HL-60/S4 treated with retinoic acid at 250 ng/mL for 4 days and 3 days (cell line): Measurements from ENCODE around the gene ASCC3.
"Not testable (repeated sequence)": the region's sequence is repeated elsewhere in the genome, so short reads cannot be mapped to it uniquely, and the experiment has no call there.

Experiments
- in situ Hi-C: fragments of 300-500 bp; cut with MboI; formaldehyde crosslinking; loops from 2 replicates; pipeline ENCODE4 v1.7.0; 2022; ENCODE audit warnings: low sequenced_read_pairs

ASCC3 gene

GRCh38 chr6:100664274-100665040 lies 216.7 kb downstream of the ASCC3 start:
- in situ Hi-C loops = no loop called here

- in situ Hi-C loops = no loop called here
Measured at GRCh38 chr6:100663219-100663863, 217.8 kb downstream of the ASCC3 start.

- in situ Hi-C loops = no loop called here
Measured at GRCh38 chr6:100662264-100662663, 218.9 kb downstream of the ASCC3 start.

- in situ Hi-C loops = no loop called here
Measured at GRCh38 chr6:100658486-100658885, 222.6 kb downstream of the ASCC3 start.

GRCh38 chr6:100657678-100658330 lies 223.3 kb downstream of the ASCC3 start:
- in situ Hi-C loops = no loop called here

GRCh38 chr6:100641147-100641546 lies 240.0 kb downstream of the ASCC3 start:
- in situ Hi-C loops = not testable (repeated sequence)

- in situ Hi-C loops = no loop called here
Measured at GRCh38 chr6:100633096-100633777, 247.9 kb downstream of the ASCC3 start.

GRCh38 chr6:100630536-100630935 lies 250.6 kb downstream of the ASCC3 start:
- in situ Hi-C loops = no loop called here

- in situ Hi-C loops = no loop called here
Measured at GRCh38 chr6:100627911-100628758, 253.0 kb downstream of the ASCC3 start.

- in situ Hi-C loops = no loop called here
Measured at GRCh38 chr6:100626721-100627120, 254.4 kb downstream of the ASCC3 start.

GRCh38 chr6:100622907-100623692 lies 258.0 kb downstream of the ASCC3 start:
- in situ Hi-C loops = no loop called here

GRCh38 chr6:100620085-100620840 lies 260.9 kb downstream of the ASCC3 start:
- in situ Hi-C loops = no loop called here

- in situ Hi-C loops = no loop called here
Measured at GRCh38 chr6:100618351-100618671, 262.8 kb downstream of the ASCC3 start.

GRCh38 chr6:100617633-100618350 lies 263.3 kb downstream of the ASCC3 start:
- in situ Hi-C loops = no loop called here

GRCh38 chr6:100614933-100615332 lies 266.2 kb downstream of the ASCC3 start:
- in situ Hi-C loops = no loop called here

- in situ Hi-C loops = no loop called here
Measured at GRCh38 chr6:100614386-100614785, 266.7 kb downstream of the ASCC3 start.

GRCh38 chr6:100613656-100614055 lies 267.5 kb downstream of the ASCC3 start:
- in situ Hi-C loops = no loop called here

- in situ Hi-C loops = no loop called here
Measured at GRCh38 chr6:100612094-100612493, 269.0 kb downstream of the ASCC3 start.
